HG03521 (cell line): ENCODE measurements around the gene SEMA7A.
"Not testable (repeated sequence)": the region's sequence is repeated elsewhere in the genome, so short reads cannot be mapped to it uniquely, and the experiment has no call there.

Source experiments
- ATAC-seq: cut with Tn5 transposase; IDR thresholded peaks from one replicate; pipeline ENCODE4 v1.9.1; 2021; ENCODE audit warnings: mild to moderate bottlenecking, moderate library complexity; ENCODE audit not compliant: unreplicated experiment

Gene SEMA7A

DNA sequence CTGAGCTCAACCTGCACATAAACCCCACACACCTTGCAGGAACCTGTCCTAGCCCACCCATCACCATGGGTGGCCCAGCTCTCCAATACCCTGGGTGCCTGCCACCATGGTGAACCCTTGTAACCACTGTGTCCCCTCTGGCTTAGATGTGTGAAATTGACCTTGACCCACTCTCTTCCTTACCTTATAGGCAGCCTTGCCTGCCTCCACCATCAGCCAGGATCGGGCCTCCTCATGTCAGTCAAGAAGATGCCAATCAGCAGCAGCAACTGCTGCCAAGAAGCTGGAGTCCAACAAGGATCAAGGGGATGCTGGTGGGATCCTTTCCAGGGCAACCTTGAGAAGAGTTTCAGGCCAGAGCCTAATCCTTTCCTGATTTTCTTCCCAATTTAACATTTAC, 57.5 kb downstream of the SEMA7A start:
- ATAC-seq = no peak

DNA sequence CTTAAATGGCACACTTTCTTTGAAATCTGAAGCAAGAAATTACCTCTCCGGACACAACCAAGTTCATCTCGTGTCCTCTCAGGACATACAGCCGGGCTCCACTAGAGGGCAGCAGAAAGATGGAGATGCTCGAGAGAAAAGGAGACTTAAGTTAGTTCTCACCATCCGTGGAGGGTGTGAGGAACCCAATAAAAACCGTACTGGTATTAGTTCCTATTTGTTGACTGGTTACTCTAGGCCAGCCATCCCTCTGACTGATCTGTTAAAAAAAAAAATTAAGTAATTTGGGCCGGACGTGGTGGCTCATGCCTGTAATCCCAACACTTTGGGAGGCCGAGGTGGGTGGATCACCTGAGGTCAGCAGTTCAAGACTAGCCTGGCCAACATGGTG, 58.5 kb downstream of the SEMA7A start:
- no peak for ATAC-seq

DNA sequence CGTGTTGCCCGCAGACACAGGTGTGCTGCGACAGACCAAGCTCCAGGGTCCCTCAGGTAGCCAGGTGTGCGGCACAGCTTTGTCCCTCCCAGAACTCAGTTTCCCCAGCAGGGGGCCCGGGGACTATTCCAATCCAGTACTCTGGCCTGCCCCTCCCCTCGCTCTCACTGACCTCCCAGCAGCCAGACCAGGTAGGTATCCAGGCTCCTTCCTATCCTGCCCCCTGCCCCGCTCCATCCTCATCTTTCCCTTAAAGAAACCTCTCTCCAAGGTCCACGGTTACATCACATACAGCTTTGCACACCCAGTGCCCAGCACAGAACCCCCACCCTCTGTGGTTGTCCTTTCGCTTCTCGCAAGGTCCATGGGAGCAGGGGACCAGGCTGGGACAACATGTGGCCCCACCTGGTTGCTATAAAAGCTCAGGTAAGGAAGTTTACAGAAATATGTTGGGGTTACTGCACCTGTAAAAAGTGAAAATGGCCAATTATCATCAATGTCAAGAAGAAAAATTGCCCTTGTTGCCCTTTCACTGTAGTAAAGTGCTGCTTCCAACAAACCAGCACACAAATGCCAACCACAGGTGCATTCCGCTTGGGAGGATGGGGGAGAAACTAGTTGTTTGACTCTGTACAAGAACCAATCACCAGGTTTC, 59.0 kb downstream of the SEMA7A start:
- ATAC-seq = no peak

DNA sequence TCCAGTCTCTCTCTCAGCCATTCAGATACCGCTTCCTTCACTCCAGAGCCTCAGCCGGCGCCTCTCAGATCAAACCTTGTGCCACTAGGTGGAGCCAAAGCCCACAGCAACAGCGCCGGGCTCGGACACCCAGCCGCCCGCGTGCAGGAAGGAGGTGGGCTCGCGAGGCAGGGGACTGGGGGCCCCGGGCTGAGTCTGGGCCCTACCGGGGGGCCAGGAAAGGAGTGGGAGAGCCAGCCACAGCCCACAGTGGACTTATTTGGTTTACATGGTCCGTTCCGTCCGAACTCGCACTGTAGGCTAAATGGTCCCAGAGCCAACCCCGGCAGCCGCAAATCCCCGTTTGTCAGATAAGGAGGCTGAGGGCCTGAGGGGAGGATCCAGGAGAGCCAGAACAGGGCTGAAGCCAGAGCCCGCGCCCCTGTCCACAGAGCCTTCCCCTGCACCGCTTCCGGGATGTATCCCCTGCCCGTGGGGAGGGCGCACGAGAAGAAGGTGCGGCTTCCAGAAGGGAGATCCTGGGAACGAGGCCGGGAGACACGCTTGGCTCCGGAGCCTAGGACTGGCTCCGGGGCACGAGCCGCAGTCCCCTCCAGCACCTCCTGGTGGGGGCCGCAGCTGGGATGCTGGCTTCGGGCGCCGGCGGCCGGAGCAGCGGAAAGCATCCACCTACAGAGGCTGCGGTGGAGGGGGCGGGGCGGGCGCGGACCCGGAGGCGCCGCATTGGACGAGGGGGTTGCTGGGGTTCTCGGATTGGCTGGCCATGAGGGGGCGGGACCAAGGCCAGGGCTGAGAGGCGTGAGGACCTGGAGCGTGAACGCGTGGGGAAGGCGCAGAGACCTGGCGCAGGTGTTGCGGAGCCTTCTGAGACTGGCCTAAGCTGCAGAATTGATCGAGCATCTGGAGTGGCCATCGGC, 59.8 kb downstream of the SEMA7A start:
- peak; percentile 69 for ATAC-seq

DNA sequence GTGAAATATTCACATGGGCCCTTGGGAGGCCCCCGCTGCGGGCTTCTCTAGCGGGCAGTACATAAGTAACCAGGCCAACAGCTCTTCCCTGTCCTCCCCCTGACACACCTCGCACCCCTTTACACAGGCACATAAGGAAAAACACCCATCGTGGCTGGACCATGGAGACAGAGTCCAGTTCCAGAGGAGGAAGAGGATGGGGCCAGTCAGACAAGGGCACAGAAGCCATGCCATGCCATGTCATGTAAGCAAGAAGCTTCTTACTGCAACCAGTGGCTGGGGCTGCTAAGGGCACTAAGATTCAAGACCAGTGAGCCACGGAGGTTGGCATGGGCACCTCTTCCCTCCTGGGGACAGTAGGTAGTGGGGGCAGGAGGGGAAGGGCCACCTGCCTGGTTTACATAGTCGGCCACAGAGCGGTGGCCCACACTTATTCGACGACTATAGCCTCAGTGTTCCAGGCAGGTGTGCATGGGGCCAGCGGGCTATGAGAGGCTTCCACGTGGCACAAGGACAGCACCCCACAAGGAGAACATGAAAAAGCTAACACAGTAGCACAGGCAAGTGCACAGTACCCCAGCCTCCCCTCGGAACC, 60.6 kb downstream of the SEMA7A start:
- ATAC-seq = no peak

DNA sequence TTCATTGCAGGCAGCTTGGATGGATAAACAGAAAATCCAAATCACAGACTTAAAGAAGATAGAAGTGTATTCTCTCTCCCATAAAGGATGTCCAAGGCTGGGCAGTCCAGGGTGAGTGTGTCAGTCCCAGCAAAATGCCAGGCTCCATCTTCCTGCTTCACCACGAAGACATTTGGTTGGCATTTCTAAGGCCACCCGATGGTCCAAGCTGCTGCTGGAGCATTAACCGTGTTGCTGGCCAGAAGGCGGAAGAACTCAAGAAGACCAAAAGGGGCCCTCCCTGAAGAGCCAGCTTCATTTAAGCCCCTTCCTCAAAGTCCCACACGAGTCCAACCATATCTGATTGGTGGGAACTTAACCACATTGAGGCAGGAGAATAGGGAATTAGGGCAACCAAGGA, 63.3 kb downstream of the SEMA7A start:
- ATAC-seq = no peak

DNA sequence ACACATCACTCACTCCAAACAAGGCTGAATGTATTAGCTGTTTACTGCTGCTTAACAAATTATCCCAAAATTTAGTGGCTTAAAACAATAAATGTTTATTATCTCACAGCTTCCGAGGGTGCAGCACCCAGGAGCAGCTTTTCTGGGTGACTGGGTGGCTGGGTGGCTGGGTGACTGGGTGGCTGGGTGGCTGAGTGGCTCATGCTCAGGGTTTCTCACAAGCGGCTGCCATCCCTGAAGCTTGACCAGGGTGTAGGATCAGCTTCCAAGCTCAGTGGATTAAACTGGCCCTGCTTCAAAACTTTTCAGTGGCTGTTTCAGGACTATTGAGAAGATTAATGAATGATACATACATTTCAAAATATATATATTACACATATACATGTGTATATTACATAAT, 64.0 kb downstream of the SEMA7A start:
- no peak for ATAC-seq

DNA sequence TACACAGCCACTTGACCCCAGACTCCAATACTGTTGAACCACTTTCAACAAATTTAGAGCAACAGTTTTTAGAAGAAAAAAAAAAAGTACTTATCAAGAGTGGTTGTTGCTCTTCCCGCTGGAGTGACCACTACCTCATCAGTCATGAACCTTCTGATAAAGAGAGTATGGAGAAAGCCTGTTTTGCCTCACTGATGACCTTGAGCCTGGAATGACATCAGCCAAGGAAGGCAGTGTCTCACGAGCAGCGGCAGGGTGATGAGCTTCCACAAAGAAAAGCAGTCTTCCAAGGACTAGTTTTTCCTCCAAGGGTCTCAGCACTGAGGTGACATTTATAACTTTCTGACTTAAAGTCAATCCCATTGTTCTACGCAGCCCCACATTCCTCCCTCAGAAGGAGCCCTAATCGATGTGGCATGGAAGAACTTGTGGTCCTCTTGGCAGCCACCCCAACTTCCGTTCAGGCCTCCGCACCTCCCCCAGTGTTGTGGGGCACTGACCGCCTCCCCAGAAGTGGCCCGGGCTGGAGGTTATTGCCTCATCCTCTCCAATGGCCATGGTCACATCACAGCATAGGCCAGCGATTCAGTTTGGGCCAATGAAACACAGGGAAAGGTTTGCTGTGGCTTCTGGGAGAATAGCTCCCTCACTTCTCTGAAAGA, 64.5 kb downstream of the SEMA7A start:
- no peak for ATAC-seq

DNA sequence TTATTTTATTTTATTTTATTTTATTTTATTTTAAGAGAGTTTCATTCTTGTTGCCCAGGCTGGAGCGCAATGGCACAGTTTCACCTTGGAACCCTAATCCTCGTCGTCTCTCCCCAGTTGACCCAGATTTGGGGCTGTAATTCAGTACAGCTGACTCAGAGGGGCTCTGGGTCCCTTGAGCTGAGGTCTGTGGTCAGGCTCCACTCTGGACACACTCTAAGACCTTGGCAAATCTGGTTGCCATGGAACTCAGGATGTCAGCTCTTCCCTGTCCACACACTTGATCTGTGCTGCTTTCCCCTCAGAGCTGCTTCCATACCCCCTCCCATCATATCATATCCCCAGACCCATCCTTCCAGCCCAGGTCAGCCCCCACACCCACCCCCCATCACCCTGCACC, 65.6 kb downstream of the SEMA7A start:
- ATAC-seq = no peak

DNA sequence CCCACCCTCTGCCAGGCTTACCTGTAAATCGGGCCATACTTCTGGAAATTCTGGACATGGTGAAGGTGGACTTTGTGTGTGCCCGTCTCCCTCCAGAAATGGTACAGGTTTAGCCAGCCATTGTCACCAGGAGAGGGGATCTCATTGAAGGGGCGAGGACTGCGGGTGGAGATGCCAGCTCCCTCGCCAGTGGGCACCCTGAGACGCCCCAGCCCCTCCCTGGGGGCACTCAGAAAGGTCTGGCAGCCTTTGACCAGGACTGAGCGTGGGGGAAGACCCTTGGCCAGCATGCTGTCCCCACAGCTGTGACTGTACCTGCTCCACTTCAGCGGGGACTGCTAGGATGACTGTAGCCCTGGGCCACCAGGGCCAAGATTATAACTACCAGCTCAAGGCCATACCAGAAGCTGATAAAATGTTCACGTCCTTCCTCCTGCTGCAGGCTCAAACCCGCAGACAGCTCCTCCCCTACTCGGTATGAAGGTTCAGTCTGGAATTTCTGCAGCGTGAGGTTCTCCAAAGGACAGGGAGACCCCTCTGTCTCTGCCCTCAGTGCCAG, 66.4 kb downstream of the SEMA7A start, which contains the start of gene CYP11A1:
Gene CYP11A1, minus strand, starts transcription at position 351 of the 559 bp plus-strand sequence. Its CDS starts 61 bp downstream, at position 290.
- ATAC-seq = no peak

DNA sequence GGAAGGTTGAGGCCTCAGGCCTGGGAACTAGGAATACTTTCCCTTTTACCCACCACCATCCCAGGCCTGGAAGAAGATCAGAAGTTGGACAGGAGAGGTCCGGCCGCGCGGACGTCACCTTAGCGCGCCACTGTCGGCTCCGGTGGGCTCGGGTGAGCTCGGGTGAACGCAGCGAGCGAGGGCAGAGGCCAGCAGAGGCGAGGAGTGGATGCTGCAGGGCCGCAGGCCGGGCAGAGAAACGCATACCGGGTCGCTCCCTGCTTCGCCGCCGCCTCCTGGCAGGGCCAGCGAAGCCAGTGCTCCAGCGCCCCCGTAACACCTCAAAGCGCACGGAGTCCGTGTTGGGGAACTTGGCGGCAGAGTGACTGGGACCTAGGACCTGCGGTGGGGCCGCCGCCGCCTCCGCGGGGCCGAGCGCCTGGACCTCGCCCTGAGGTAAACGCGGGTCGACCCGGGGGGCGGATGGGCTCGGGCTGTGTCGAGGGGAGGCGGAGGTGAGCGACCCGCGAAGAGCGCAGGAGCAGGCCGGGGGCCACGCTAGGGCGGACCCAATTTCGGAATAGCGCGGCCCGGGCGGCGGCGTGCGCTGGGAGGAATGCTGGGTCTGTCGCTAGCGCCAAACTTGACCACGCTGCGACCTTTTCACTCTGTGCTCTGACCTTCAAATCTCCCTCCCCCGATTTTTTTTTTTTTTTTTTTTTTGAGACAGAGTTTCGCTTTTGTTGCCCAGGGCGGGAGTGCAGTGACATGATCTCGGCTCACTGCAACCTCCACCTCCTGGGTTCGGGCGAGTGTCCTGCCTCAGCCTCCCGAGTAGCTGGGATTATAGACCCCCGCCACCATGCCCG, 67.9 kb downstream of the SEMA7A start:
- ATAC-seq = no peak

DNA sequence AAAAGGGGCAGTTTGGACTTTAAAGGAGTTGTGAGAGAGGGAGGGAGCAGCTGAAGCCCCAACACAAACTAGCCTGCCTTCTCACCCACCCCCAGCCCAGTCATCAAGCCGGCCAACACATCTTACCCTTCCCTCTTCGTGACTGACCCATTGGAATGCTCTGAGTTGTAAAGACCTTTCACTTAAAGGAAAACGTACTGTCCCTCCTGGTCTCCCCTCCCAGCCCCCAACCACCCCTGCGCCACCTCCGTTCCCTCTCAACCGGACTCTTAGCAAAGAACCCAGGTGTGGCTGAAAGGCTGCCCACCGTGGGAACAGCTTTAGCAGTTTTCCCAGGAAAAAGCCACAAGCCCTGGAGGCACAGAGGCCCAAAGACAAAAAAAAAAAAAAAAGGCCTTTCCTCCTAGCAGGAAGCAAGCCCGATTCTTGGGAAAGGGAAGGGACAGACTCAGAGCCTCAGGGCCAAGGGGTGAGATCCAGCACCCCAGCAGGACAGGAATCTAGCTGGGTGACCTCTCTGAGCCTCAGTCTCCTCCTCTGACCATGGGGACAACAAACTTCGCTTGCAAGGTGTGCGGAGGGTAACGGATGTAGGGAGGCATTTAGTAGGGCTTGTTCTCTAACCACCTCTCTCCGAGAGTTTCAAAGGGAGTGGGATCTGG, 68.7 kb downstream of the SEMA7A start:
- ATAC-seq = no peak

DNA sequence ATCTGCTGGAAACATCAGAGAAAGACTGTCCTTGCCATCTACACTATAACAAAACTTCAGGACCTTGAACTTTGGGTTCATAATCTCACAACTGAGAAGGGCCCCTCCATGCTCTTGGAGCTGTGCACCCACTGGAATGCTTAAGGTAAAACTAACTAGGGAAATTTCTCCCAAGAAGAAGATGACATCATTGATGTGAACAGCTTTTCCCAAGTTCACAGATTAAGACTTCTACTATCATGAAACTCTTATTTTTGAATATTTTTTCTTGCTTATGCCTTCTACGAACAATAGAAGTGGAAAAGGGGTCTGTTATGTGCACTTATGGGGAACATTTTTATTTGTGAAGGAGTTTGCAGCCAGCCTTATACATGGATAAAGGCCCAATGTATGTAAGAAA, 71.3 kb downstream of the SEMA7A start:
- ATAC-seq = no peak

DNA sequence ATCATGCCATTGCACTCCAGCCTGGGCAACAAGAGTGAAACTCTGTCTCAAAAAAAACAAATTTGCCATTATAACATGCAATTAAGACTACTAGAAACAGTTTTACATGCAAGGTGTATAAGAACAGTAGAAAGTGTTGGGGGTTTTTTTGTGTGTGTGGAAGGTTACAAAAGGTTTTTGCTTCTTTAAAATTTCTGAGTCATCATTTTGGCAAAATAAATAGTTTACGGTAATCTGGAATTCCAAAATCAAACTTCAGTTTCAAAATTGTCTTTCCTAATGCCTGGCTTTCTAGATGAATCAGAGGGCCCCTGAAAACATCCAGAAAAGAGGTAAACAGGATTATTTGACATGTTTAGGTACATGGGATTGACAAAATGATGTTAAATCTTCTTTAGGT, 72.9 kb downstream of the SEMA7A start:
- ATAC-seq = not testable (repeated sequence)

DNA sequence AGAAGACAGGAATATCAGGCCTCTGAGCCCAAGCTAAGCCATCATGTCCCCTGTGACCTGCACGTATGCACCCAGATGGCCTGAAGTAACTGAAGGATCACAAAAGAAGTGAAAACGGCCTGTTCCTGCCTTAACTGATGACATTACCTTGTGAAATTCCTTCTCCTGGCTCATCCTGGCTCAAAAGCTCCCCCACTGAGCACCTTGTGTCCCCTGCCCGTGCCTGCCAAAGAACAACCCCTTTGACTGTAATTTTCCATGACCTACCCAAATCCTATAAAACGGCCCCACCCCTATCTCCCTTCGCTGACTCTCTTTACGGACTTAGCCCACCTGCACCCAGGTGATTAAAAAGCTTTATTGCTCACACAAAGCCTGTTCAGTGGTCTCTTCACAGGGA, 74.4 kb downstream of the SEMA7A start:
- not testable (repeated sequence) for ATAC-seq
